ENCODE data around the gene FNIP1. TPM values are rescaled to one million over a fixed set of nuclear protein-coding genes. Genes with fewer than 3 reads are reported as not detected.

The FNIP1 gene
- total and polyA plus RNA-seq, 2 of the 13 experiments (the other 11 are each of a cell fraction or from before 2014, with no cell fraction given), result 10.9 to 29.3 TPM

DNA sequence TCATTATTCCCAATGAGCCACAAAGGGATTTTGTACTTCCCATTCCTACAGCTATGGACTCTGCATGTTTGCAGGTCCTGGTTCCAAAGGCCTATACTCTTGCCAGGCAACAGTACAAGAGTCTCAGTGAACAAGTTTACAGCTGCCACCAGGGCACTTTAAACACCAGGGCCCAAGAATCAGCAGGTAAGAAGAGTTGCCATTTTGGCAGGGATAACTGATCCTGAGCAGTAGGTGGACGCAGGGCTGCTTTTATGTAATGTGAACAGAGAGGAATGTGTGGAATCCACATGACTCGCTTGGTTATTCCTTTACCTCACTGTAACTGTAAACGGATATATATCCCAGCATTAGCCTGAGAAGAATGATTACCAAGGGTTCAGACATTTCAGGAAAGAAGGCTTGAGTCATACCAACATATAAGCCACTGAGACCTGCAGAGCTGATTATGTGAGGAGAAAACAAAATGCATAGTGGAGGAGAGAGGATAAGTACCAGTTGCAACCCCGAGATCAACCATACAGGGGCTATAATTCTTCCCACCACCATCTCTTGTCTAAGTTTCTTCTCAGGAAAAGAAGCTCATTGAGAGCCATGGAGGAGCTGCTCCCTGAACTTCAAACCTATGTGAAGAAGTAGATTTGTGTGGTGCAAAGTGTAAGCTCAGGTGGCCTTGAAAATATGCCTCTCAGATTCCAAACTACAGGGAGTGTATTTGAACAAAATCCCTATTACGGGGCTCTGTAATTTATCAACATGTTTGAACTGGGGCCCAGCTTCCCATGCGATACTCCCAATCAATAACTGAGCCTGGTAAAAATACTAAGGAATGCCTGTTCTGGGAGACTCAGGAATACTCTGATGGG, 186.4 kb downstream of the FNIP1 start (continued):
- TF ChIP-seq, protein P1, sequence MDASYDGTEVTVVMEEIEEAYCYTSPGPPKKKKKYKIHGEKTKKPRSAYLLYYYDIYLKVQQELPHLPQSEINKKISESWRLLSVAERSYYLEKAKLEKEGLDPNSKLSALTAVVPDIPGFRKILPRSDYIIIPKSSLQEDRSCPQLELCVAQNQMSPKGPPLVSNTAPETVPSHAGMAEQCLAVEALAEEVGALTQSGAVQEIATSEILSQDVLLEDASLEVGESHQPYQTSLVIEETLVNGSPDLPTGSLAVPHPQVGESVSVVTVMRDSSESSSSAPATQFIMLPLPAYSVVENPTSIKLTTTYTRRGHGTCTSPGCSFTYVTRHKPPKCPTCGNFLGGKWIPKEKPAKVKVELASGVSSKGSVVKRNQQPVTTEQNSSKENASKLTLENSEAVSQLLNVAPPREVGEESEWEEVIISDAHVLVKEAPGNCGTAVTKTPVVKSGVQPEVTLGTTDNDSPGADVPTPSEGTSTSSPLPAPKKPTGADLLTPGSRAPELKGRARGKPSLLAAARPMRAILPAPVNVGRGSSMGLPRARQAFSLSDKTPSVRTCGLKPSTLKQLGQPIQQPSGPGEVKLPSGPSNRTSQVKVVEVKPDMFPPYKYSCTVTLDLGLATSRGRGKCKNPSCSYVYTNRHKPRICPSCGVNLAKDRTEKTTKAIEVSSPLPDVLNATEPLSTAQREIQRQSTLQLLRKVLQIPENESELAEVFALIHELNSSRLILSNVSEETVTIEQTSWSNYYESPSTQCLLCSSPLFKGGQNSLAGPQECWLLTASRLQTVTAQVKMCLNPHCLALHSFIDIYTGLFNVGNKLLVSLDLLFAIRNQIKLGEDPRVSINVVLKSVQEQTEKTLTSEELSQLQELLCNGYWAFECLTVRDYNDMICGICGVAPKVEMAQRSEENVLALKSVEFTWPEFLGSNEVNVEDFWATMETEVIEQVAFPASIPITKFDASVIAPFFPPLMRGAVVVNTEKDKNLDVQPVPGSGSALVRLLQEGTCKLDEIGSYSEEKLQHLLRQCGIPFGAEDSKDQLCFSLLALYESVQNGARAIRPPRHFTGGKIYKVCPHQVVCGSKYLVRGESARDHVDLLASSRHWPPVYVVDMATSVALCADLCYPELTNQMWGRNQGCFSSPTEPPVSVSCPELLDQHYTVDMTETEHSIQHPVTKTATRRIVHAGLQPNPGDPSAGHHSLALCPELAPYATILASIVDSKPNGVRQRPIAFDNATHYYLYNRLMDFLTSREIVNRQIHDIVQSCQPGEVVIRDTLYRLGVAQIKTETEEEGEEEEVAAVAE (CRISPR knock-in tag; IDR thresholded peaks at IDR 0.05; ENCODE audit: borderline replicate concordance), result no peak
- TF ChIP-seq, protein P2, sequence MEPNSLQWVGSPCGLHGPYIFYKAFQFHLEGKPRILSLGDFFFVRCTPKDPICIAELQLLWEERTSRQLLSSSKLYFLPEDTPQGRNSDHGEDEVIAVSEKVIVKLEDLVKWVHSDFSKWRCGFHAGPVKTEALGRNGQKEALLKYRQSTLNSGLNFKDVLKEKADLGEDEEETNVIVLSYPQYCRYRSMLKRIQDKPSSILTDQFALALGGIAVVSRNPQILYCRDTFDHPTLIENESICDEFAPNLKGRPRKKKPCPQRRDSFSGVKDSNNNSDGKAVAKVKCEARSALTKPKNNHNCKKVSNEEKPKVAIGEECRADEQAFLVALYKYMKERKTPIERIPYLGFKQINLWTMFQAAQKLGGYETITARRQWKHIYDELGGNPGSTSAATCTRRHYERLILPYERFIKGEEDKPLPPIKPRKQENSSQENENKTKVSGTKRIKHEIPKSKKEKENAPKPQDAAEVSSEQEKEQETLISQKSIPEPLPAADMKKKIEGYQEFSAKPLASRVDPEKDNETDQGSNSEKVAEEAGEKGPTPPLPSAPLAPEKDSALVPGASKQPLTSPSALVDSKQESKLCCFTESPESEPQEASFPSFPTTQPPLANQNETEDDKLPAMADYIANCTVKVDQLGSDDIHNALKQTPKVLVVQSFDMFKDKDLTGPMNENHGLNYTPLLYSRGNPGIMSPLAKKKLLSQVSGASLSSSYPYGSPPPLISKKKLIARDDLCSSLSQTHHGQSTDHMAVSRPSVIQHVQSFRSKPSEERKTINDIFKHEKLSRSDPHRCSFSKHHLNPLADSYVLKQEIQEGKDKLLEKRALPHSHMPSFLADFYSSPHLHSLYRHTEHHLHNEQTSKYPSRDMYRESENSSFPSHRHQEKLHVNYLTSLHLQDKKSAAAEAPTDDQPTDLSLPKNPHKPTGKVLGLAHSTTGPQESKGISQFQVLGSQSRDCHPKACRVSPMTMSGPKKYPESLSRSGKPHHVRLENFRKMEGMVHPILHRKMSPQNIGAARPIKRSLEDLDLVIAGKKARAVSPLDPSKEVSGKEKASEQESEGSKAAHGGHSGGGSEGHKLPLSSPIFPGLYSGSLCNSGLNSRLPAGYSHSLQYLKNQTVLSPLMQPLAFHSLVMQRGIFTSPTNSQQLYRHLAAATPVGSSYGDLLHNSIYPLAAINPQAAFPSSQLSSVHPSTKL (CRISPR knock-in tag; IDR thresholded peaks at IDR 0.05), result peak; percentile 82
- TF ChIP-seq SIX1 (CRISPR knock-in tag; IDR thresholded peaks at IDR 0.05; ENCODE audit: borderline replicate concordance) (peak; percentile 88), NCOA2 (CRISPR knock-in tag; IDR thresholded peaks at IDR 0.05) (peak; percentile 83), PHF20 (CRISPR knock-in tag; IDR thresholded peaks at IDR 0.05) (no peak), POGZ (CRISPR knock-in tag; IDR thresholded peaks at IDR 0.05) (peak; percentile 53), MED1 (CRISPR knock-in tag; IDR thresholded peaks at IDR 0.05) (peak; percentile 50), ZNF253 (CRISPR knock-in tag; IDR thresholded peaks at IDR 0.05; ENCODE audit: borderline replicate concordance) (no peak), SMC3 (IDR thresholded peaks at IDR 0.05; ENCODE audit: low read length) (peak; percentile 5; the same call in 1 of the 2 replicates), SALL2 (CRISPR knock-in tag; IDR thresholded peaks at IDR 0.05) (no peak), ZNF563 (CRISPR knock-in tag; IDR thresholded peaks at IDR 0.05) (no peak), ETV5 (CRISPR knock-in tag; IDR thresholded peaks at IDR 0.05; ENCODE audit: borderline replicate concordance) (peak; percentile 26; the same call in 1 of the 2 replicates), ZNF276 (CRISPR knock-in tag; IDR thresholded peaks at IDR 0.05; ENCODE audit: low read depth) (no peak)
- TF ChIP-seq, protein P3, sequence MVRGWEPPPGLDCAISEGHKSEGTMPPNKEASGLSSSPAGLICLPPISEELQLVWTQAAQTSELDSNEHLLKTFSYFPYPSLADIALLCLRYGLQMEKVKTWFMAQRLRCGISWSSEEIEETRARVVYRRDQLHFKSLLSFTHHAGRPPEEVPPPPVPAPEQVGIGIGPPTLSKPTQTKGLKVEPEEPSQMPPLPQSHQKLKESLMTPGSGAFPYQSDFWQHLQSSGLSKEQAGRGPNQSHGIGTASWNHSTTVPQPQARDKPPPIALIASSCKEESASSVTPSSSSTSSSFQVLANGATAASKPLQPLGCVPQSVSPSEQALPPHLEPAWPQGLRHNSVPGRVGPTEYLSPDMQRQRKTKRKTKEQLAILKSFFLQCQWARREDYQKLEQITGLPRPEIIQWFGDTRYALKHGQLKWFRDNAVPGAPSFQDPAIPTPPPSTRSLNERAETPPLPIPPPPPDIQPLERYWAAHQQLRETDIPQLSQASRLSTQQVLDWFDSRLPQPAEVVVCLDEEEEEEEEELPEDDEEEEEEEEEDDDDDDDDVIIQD (CRISPR knock-in tag; IDR thresholded peaks at IDR 0.05; ENCODE audit: low read depth), result no peak; the same call in 1 of the 2 replicates
- TF ChIP-seq, protein P4, sequence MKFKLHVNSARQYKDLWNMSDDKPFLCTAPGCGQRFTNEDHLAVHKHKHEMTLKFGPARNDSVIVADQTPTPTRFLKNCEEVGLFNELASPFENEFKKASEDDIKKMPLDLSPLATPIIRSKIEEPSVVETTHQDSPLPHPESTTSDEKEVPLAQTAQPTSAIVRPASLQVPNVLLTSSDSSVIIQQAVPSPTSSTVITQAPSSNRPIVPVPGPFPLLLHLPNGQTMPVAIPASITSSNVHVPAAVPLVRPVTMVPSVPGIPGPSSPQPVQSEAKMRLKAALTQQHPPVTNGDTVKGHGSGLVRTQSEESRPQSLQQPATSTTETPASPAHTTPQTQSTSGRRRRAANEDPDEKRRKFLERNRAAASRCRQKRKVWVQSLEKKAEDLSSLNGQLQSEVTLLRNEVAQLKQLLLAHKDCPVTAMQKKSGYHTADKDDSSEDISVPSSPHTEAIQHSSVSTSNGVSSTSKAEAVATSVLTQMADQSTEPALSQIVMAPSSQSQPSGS (CRISPR knock-in tag; IDR thresholded peaks at IDR 0.05), result peak; percentile 43; the same call in 1 of the 2 replicates

Data from HepG2 (cell line).